GM12872 (cell line): ENCODE results near the gene FOXK1.

ENCODE experiments used
- CTCF ChIP-seq: IDR thresholded peaks from 3 replicates; pipeline ENCODE4 v1.5.1; 2011; ENCODE audit warnings: low read depth, mild to moderate bottlenecking, low read length, moderate library complexity; ENCODE audit not compliant: insufficient read depth

FOXK1 gene

GRCh38 chr7:4642468-4643203 lies 39.5 kb upstream of the FOXK1 start:
- no peak for TF ChIP-seq CTCF

- no peak for TF ChIP-seq CTCF
These were observed 36.8 kb upstream of the FOXK1 start for GRCh38 chr7:4645246-4645645.

DNA sequence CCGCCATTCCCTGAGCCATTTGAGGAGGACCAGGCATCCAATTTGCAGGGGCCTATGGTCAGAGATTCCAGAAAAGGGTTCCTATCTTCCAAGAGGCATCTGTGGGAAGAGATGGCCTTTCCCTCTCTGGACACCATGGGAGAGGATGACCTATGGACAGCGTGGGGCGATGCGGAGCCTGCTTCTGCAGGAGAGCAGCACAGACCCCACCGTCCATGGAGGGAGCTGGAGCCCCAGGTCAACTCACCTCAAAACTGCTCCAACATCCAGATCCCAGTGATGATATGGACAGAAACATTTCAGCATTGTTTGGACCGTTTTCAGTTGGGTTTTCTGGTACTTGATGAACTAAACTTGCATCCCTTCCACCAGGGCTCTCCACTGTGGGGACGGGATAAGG lies 34.0 kb upstream of the FOXK1 start:
- TF ChIP-seq CTCF = no peak

DNA sequence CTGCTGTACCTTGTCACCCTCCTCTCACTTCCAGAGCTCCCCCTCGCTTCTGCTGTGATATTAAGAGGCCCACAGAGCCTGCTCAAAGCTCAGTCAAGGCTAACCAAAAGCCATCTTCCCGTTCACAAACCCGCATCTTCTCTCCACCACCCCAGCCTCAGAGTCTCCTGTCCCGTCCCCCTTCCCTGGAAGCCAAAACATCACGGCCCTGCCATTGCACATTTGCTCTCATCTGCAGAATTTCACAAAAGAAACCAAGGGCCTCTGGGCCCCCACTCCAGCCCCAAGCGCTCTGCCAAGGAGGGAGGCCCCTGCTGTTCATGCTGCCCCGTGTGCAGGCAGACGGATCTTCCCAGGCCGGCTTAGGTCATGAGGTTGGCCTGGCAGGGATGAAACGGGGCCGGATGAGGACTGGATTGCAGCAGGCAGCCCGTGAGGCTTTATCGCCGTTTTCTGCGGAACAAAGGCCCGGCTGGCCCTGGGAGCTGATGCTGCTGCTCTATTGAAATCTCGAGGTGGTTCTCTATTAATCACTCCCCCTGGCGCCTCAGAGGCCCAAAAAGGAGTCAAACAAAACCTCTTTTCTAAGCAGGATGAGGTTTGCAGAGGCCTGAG lies 31.6 kb upstream of the FOXK1 start:
- no peak for TF ChIP-seq CTCF

DNA sequence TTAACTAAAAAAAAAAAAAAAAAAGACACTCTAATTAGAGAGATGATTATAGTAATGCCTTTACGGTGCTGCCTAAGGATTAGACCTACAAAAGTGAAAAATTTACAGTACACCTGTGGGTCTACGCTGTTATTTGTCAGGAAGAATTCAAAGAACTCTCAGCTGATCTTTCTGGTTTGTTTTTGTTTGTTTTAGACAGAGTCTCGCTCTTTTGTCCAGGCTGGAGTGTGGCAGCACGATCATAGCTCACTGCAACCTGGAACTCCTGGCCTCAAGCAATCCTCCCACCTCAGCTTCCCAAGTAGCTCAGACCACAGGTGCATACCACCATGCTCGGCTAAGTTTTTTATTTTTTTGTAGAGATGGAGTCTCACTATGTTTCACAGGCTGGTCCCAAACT lies 28.3 kb upstream of the FOXK1 start:
- TF ChIP-seq CTCF = no peak

- TF ChIP-seq CTCF = no peak
These were observed 26.8 kb upstream of the FOXK1 start for GRCh38 chr7:4655311-4655710.

DNA sequence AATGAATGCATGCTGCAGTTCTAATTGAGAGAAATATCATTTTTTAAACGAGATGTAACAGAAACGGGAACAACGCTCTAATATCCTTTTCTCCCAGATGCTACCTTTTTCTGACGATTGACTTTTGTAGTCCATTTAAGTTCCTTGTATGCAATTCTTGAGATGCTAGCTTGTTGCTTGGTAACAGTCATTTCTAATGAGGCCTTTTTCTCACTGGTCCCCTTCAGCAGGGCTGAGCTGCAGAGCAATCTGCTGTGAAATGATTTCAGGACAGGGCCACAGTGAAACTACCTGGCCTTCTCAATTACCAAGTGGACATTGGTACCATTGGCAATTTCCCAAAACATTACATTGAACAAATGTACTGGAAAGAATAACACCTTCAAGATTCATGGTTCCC lies 26.2 kb upstream of the FOXK1 start:
- TF ChIP-seq CTCF = no peak
